Esophagus squamous epithelium (tissue), 5 donors: ENCODE results near the gene CCDC83. TPM values are rescaled to one million over a fixed set of nuclear protein-coding genes. Genes with fewer than 3 reads are reported as not detected.
A peak's percentile ranks its signal among the peaks of the same experiment; 100 is the strongest.

Experiments
- DNase-seq: peaks from one replicate; lab custom pipeline; 2025; lab: John Stamatoyannopoulos, UW
- H3K27ac ChIP-seq, 4 donors: fragments of 200-600 bp; sonication (generic); one replicate each; pipeline ENCODE4 v1.5.1; 2016 to 2019; ENCODE audit warnings: mild to moderate bottlenecking in 1 of 4
- H3K27me3 ChIP-seq, 4 donors: fragments of 200-600 bp; sonication (generic); 1 replicate in 3 of 4; 2 replicates in 1 of 4; pipeline versions ENCODE4 v1.5.1 to v1.6.0; 2017 to 2021; ENCODE audit warnings: antibody characterized with exemption in 1 of 4
- H3K36me3 ChIP-seq, 3 donors: fragments of 200-600 bp; sonication (generic); one replicate each; pipeline ENCODE4 v1.5.1; 2016 to 2019
- H3K4me1 ChIP-seq, 3 donors: fragments of 200-600 bp; sonication (generic); one replicate each; pipeline ENCODE4 v1.5.1; 2017 to 2019
- H3K4me3 ChIP-seq, 4 donors: fragments of 200-600 bp; sonication (generic); 1 replicate in 3 of 4; 2 replicates in 1 of 4; pipeline ENCODE4 v1.5.1; 2016 to 2019; ENCODE audit warnings: mild to moderate bottlenecking in 2 of 4, moderate library complexity in 1 of 4
- H3K9me3 ChIP-seq, 3 donors: fragments of 200-600 bp; sonication (generic); one replicate each; pipeline ENCODE4 v1.5.1; 2016 to 2019
- CTCF ChIP-seq, 6 experiments: fragments of 450-650 bp in 4 of 6; fragments of 200-600 bp in 2 of 6; sonication (generic) in 2 of 6; IDR thresholded peaks; one replicate each; pipeline ENCODE4 v1.5.1; 2016 to 2019; ENCODE audit warnings: antibody characterized with exemption in 6 of 6, mild to moderate bottlenecking in 4 of 6, moderate library complexity in 4 of 6
- POLR2A ChIP-seq, 4 donors: fragments of 450-650 bp; IDR thresholded peaks; one replicate each; pipeline ENCODE4 v1.6.1; 2017; ENCODE audit warnings: antibody characterized with exemption in 4 of 4, mild to moderate bottlenecking in 4 of 4, moderate library complexity in 3 of 4
- WGBS, 2 donors: methylation state at CpG; one replicate each; pipeline ENCODE4 v1.1.5; 2018; 5-methylcytosine and 5-hydroxymethylcytosine counted together
- intact Hi-C: fragments of 100-400 bp; cut with DNase I; formaldehyde crosslinking; loops from one replicate; pipeline ENCODE4 v1.15.0; 2022
- total RNA-seq, 4 donors: library from RNA; depleted of rRNA; stranded (reverse); fragments of >200 nt; gene quantifications; one replicate each; pipeline ENCODE4 v1.1.0, GENCODE V29; 2016
- donor health status: DM: yes; HTN: yes; CAD: no.

CCDC83 gene
- total RNA-seq, 4 donors from 2014 or later = not detected

GRCh38 chr11:85946221-85946620 lies 91.0 kb downstream of the CCDC83 start:
- DNase-seq = no peak
- no peak overlapping the region for H3K27ac ChIP-seq
- no peak for TF ChIP-seq CTCF (IDR thresholded peaks at IDR 0.05)
- no peak for TF ChIP-seq POLR2A (IDR thresholded peaks at IDR 0.05)
- no peak overlapping the region for H3K4me3 ChIP-seq
- peaks cover 4 to 36% (median 8%) of the 10 kb centered on the region in 3 donors for H3K4me1 ChIP-seq
- H3K36me3 ChIP-seq = no peaks in the 10 kb centered on the region
- H3K27me3 ChIP-seq = no peaks in the 10 kb centered on the region
- H3K9me3 ChIP-seq = no peaks in the 10 kb centered on the region
- intact Hi-C loops = loop anchor here (10.0 kb wide), 1 partner anchor 269 kb away; no protein-coding TSS in a partner anchor

- Histone ChIP-seq H3K27me3 (no peaks in the 10 kb centered on the region), H3K4me3 (no peak overlapping the region), H3K4me1 (peaks cover 4 to 36% (median 8%) of the 10 kb centered on the region in 3 donors), H3K36me3 (no peaks in the 10 kb centered on the region), H3K9me3 (no peaks in the 10 kb centered on the region), H3K27ac (peak overlapping the region in 3 of 4 donors; percentile 39 to 72 (median 72))
- DNase-seq = no peak
- 14 to 16% methylated on average over 5 of the region's 5 CpGs for WGBS, 2 donors
- intact Hi-C loops = loop anchor here (10.0 kb wide), 1 partner anchor 267 kb away; no protein-coding TSS in a partner anchor
- TF ChIP-seq POLR2A (IDR thresholded peaks at IDR 0.05) = no peak
- TF ChIP-seq CTCF (IDR thresholded peaks at IDR 0.05) = no peak
These were observed 92.5 kb downstream of the CCDC83 start for GRCh38 chr11:85947431-85948272.

GRCh38 chr11:85948884-85949283 lies 93.7 kb downstream of the CCDC83 start:
- Histone ChIP-seq H3K27me3 (no peaks in the 10 kb centered on the region), H3K4me1 (peaks cover 4 to 36% (median 8%) of the 10 kb centered on the region in 3 donors), H3K4me3 (no peak overlapping the region), H3K27ac (peak overlapping the region in 3 of 4 donors; percentile 19 to 72 (median 39)), H3K9me3 (no peaks in the 10 kb centered on the region), H3K36me3 (peaks cover 0 to 6% (median 2%) of the 10 kb centered on the region in 3 donors)
- no peak for TF ChIP-seq CTCF (IDR thresholded peaks at IDR 0.05)
- DNase-seq = no peak
- WGBS, 2 donors = 68 to 76% methylated on average over 2 of the region's 2 CpGs
- intact Hi-C loops = loop anchor here (10.0 kb wide), 1 partner anchor 266 kb away; no protein-coding TSS in a partner anchor

- intact Hi-C loops = loop anchor here (10.0 kb wide), 1 partner anchor 265 kb away; no protein-coding TSS in a partner anchor
- no peaks in the 10 kb centered on the region for H3K9me3 ChIP-seq
- no peak overlapping the region for H3K27ac ChIP-seq
- no peaks in the 10 kb centered on the region for H3K27me3 ChIP-seq
- peaks cover 4 to 36% (median 8%) of the 10 kb centered on the region in 3 donors for H3K4me1 ChIP-seq
- no peak overlapping the region for H3K4me3 ChIP-seq
- DNase-seq = no peak
- TF ChIP-seq POLR2A (IDR thresholded peaks at IDR 0.05) (no peak), CTCF (IDR thresholded peaks at IDR 0.05) (no peak)
- H3K36me3 ChIP-seq = peaks cover 0 to 16% (median 6%) of the 10 kb centered on the region in 3 donors
- 64 to 86% methylated on average over 1 of the region's 1 CpG for WGBS, 2 donors
These were observed 94.6 kb downstream of the CCDC83 start for GRCh38 chr11:85949798-85950197.
